Measurements from ENCODE around the gene GPR55. TPM values are rescaled to one million over a fixed set of nuclear protein-coding genes. Genes with fewer than 3 reads are reported as not detected.

Gene GPR55
- polyA plus RNA-seq, 1 donor from 2014 or later, result not detected

DNA sequence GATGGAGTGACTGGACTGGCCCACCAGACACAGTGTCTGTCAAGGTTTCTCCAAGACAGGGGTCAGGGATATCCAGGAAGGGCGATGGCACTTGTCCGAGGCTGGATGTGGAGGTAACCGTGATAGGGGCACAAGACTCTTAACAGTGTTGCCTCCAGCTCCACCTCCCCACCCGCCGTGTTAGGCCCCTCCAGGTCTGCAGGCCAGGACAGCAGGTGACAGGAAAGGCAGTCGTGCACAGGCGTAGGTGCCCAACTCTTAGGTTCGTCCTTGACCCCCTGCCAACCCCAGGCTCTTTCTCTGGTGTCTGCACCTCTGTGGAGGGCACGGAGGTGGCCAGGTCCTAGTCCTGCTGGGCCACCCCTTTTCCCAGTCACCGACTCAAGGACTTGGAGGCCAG is 50.2 kb downstream of the GPR55 start:
- no peak overlapping the region for H2AFZ ChIP-seq (ENCODE audit: low read depth, low read length)
- H3K36me3 ChIP-seq (ENCODE audit: insufficient read depth, low read length), result peaks cover 3% of the 10 kb centered on the region
- no peak for TF ChIP-seq EP300 (conservative IDR thresholded peaks at IDR 0.05; ENCODE audit: poor library complexity, severe bottlenecking)
- TF ChIP-seq, protein P1, sequence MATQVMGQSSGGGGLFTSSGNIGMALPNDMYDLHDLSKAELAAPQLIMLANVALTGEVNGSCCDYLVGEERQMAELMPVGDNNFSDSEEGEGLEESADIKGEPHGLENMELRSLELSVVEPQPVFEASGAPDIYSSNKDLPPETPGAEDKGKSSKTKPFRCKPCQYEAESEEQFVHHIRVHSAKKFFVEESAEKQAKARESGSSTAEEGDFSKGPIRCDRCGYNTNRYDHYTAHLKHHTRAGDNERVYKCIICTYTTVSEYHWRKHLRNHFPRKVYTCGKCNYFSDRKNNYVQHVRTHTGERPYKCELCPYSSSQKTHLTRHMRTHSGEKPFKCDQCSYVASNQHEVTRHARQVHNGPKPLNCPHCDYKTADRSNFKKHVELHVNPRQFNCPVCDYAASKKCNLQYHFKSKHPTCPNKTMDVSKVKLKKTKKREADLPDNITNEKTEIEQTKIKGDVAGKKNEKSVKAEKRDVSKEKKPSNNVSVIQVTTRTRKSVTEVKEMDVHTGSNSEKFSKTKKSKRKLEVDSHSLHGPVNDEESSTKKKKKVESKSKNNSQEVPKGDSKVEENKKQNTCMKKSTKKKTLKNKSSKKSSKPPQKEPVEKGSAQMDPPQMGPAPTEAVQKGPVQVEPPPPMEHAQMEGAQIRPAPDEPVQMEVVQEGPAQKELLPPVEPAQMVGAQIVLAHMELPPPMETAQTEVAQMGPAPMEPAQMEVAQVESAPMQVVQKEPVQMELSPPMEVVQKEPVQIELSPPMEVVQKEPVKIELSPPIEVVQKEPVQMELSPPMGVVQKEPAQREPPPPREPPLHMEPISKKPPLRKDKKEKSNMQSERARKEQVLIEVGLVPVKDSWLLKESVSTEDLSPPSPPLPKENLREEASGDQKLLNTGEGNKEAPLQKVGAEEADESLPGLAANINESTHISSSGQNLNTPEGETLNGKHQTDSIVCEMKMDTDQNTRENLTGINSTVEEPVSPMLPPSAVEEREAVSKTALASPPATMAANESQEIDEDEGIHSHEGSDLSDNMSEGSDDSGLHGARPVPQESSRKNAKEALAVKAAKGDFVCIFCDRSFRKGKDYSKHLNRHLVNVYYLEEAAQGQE (IDR thresholded peaks at IDR 0.05; ENCODE audit: borderline replicate concordance), result no peak
- TF ChIP-seq TAF1 (IDR thresholded peaks at IDR 0.05; ENCODE audit: low read depth), result no peak
- TF ChIP-seq EZH2 (IDR thresholded peaks at IDR 0.05; ENCODE audit: borderline replicate concordance, insufficient read depth, low read length, poor library complexity, severe bottlenecking), result no peak
- no peak for TF ChIP-seq SMC3 (conservative IDR thresholded peaks at IDR 0.05; ENCODE audit: poor library complexity)
- TF ChIP-seq, protein P2, sequence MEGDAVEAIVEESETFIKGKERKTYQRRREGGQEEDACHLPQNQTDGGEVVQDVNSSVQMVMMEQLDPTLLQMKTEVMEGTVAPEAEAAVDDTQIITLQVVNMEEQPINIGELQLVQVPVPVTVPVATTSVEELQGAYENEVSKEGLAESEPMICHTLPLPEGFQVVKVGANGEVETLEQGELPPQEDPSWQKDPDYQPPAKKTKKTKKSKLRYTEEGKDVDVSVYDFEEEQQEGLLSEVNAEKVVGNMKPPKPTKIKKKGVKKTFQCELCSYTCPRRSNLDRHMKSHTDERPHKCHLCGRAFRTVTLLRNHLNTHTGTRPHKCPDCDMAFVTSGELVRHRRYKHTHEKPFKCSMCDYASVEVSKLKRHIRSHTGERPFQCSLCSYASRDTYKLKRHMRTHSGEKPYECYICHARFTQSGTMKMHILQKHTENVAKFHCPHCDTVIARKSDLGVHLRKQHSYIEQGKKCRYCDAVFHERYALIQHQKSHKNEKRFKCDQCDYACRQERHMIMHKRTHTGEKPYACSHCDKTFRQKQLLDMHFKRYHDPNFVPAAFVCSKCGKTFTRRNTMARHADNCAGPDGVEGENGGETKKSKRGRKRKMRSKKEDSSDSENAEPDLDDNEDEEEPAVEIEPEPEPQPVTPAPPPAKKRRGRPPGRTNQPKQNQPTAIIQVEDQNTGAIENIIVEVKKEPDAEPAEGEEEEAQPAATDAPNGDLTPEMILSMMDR (IDR thresholded peaks at IDR 0.05; ENCODE audit: poor library complexity, severe bottlenecking), result no peak
- no peak for TF ChIP-seq POLR2AphosphoS5 (IDR thresholded peaks at IDR 0.05)
- TF ChIP-seq RAD21 (conservative IDR thresholded peaks at IDR 0.05), result no peak
- TF ChIP-seq MXI1 (conservative IDR thresholded peaks at IDR 0.05; ENCODE audit: poor library complexity, severe bottlenecking), result no peak
- H4K20me1 ChIP-seq (ENCODE audit: insufficient read depth), result no peaks in the 10 kb centered on the region
- peaks cover 27% of the 10 kb centered on the region for H3K79me2 ChIP-seq (replicated peaks; ENCODE audit: insufficient read depth, low read length)
- H3K4me2 ChIP-seq (ENCODE audit: low read length), result no peak overlapping the region
- H3K4me3 ChIP-seq (ENCODE audit: low read length), result no peak overlapping the region
- no peaks in the 10 kb centered on the region for H3K9me2 ChIP-seq (ENCODE audit: insufficient read depth, low read length)
- no peaks in the 10 kb centered on the region for H3F3A ChIP-seq (ENCODE audit: insufficient read depth, low read length, poor library complexity, severe bottlenecking)
- H3K27ac ChIP-seq (ENCODE audit: low read length), result no peak overlapping the region
- H3K9ac ChIP-seq (ENCODE audit: low read length), result no peak overlapping the region
- no peaks in the 10 kb centered on the region for H3K27me3 ChIP-seq (ENCODE audit: insufficient read depth, low read depth, low read length)
- H3K9me3 ChIP-seq (ENCODE audit: low read length), result no peaks in the 10 kb centered on the region

DNA sequence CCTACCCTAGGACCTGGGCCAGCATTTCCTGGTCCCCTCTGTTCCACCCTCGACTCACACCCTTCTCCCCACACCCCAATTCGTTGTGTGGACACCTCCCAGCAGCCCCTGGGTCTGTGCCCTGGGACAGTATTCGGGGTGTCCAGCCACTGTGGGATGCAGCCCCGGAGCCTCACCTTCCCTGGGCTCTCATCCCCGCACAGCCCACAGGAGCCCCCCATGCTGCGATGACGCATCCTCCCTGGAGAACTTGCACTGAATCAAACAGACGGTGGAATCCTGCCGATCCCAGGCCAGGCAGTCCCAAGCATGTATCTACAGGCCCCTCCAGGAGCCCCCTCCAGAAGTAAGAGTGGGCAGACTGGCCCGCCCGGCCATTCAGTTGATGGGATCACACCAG is 50.6 kb downstream of the GPR55 start:
- Histone ChIP-seq H3K4me3 (ENCODE audit: low read length) (no peak overlapping the region), H3K36me3 (ENCODE audit: insufficient read depth, low read length) (peaks cover under 1% of the 10 kb centered on the region), H3K9ac (ENCODE audit: low read length) (no peak overlapping the region), H3K27ac (ENCODE audit: low read length) (no peak overlapping the region), H3K4me2 (ENCODE audit: low read length) (no peak overlapping the region), H2AFZ (ENCODE audit: low read depth, low read length) (no peak overlapping the region), H3K27me3 (ENCODE audit: insufficient read depth, low read depth, low read length) (no peaks in the 10 kb centered on the region), H4K20me1 (ENCODE audit: insufficient read depth) (no peaks in the 10 kb centered on the region), H3K79me2 (replicated peaks; ENCODE audit: insufficient read depth, low read length) (peaks cover 31% of the 10 kb centered on the region), H3K9me2 (ENCODE audit: insufficient read depth, low read length) (no peaks in the 10 kb centered on the region), H3K9me3 (ENCODE audit: low read length) (no peaks in the 10 kb centered on the region), H3F3A (ENCODE audit: insufficient read depth, low read length, poor library complexity, severe bottlenecking) (no peaks in the 10 kb centered on the region)
- TF ChIP-seq RAD21 (conservative IDR thresholded peaks at IDR 0.05), result no peak
- TF ChIP-seq TAF1 (IDR thresholded peaks at IDR 0.05; ENCODE audit: low read depth), result no peak
- no peak for TF ChIP-seq SMC3 (conservative IDR thresholded peaks at IDR 0.05; ENCODE audit: poor library complexity)
- no peak for TF ChIP-seq MXI1 (conservative IDR thresholded peaks at IDR 0.05; ENCODE audit: poor library complexity, severe bottlenecking)
- TF ChIP-seq, protein P1 (IDR thresholded peaks at IDR 0.05; ENCODE audit: borderline replicate concordance), result no peak
- TF ChIP-seq, protein P2 (IDR thresholded peaks at IDR 0.05; ENCODE audit: poor library complexity, severe bottlenecking), result no peak
- TF ChIP-seq EP300 (conservative IDR thresholded peaks at IDR 0.05; ENCODE audit: poor library complexity, severe bottlenecking), result no peak
- no peak for TF ChIP-seq POLR2AphosphoS5 (IDR thresholded peaks at IDR 0.05)
- no peak for TF ChIP-seq EZH2 (IDR thresholded peaks at IDR 0.05; ENCODE audit: borderline replicate concordance, insufficient read depth, low read length, poor library complexity, severe bottlenecking)

All from neural cell (in vitro differentiated cells).